WI38 (cell line): ENCODE data around the gene THRB.

Source experiments
- H3K4me3 ChIP-seq: 2 replicates; pipeline ENCODE4 v1.5.1; 2011; ENCODE audit warnings: low read depth, mild to moderate bottlenecking, control low read depth, low read length
- CTCF ChIP-seq: IDR thresholded peaks from 2 replicates; pipeline ENCODE4 v1.5.1; 2012; ENCODE audit warnings: low read depth, mild to moderate bottlenecking, control low read depth, low read length

THRB gene

DNA sequence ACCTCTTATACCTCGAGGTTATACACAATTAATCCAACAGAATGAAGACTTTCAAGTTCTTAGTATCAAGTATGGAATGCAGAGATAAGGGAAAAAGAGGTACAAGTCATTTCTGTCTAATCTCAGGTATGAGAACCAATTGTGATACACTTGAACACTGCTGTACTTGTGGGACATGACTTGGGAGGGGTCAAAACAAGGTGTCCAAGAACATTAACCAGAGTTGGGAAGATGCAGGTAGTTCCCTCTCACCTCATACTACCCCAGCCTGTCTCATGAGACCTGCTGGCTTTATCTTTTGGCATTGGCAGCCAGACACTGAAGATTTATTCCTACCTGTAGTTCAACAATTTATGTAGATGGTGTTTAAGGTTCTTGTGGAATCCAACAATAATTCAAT is 339.9 kb downstream of the THRB start:
- H3K4me3 ChIP-seq = no peak overlapping the region
- no peak for TF ChIP-seq CTCF

GRCh38 chr3:24154013-24154695 is 340.5 kb downstream of the THRB start:
- TF ChIP-seq CTCF = no peak
- H3K4me3 ChIP-seq = no peak overlapping the region

GRCh38 chr3:24151594-24151993 is 343.1 kb downstream of the THRB start:
- no peak for TF ChIP-seq CTCF
- no peak overlapping the region for H3K4me3 ChIP-seq

GRCh38 chr3:24149032-24149431 is 345.6 kb downstream of the THRB start:
- no peak overlapping the region for H3K4me3 ChIP-seq
- 0 out of 2 replicates have a peak, but pooled peaks have one; percentile 15 for TF ChIP-seq CTCF

DNA sequence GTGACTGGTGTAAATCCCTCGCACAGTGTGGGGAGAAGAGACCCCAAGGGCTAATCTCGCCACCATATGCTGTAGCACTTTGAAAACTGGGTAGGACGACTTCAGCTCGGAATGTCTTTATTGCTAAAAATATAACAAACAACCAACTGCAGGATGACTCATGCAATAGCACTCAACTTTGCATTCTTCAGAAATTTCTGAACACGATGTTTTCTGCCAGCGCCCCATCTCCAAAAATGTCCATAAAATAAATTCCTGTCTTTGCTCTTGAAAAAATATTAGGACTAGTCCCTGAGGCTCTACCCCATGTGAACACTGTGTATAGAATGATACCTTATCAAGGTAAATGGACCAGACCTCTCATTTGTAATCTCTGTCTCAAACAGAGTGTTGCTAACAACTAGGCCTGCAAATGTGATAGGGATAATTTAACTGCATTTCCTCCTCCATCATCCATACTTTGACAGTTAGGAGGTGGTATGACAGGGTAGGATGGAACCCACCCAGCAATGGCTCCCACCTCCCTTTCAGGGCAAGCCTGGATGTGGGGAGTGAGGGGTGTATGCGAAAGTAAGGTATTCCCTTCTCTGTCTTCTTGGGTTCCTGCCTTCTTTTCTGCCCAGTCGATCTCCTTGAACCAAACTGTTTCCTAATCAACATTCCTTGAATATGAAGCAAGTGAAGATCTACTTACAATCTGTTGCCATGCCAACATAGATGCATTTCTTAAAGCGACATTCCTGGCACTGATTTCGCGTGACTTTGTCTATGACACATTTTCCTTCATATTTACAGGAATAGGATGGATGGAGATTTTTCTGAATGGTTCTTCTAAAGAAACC is 348.4 kb downstream of the THRB start:
- H3K4me3 ChIP-seq = peak overlapping the region; percentile 25
- TF ChIP-seq CTCF = no peak

- TF ChIP-seq CTCF = no peak
These were observed 349.2 kb downstream of the THRB start for GRCh38 chr3:24145481-24145880.

DNA sequence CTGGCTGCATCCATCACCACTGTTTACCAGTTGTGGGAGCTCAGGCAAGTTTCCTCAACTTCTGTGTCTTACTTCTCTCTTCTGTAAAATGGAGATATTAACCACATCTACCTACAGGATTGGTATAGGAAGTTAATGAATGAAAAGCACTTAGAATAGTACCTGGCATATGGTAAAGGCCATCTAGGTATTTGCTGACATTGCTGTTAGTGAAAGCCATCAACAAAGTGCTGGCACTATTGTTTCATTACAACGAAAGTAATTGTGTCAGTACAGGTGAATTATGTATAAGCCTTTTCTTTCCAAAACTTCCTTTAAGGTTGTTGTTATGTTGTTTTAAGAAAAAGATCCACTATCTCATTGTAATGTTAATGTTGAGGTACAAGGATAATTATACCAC is 352.5 kb downstream of the THRB start:
- no peak overlapping the region for H3K4me3 ChIP-seq
- TF ChIP-seq CTCF = no peak

More at GRCh38 chr3:24145481-24145880, 349.2 kb downstream of the THRB start:
- no peak overlapping the region for H3K4me3 ChIP-seq
